H1 (cell line): ENCODE data around the gene HES2.

Source experiments
- EP300 ChIP-seq, 2 experiments: IDR thresholded peaks; 1 replicate in 1 of 2; 2 replicates in 1 of 2; pipeline ENCODE4 v1.6.1; 2011 to 2012; ENCODE audit warnings: low read depth in 2 of 2, low read length in 2 of 2, mild to moderate bottlenecking in 2 of 2, borderline replicate concordance in 1 of 2, inconsistent platforms in 1 of 2, moderate library complexity in 1 of 2
- GABPA ChIP-seq: IDR thresholded peaks from 2 replicates; pipeline ENCODE4 v1.6.1; 2011; ENCODE audit warnings: mild to moderate bottlenecking, low read length, moderate library complexity, borderline replicate concordance; ENCODE audit not compliant: insufficient read depth
- POLR2A ChIP-seq, 2 experiments: IDR thresholded peaks; 1 replicate in 1 of 2; 2 replicates in 1 of 2; pipeline ENCODE4 v1.6.1; 2011; ENCODE audit warnings: low read depth in 2 of 2, low read length in 2 of 2, mild to moderate bottlenecking in 2 of 2; ENCODE audit errors: control extremely low read depth in 1 of 2
- SAP30 ChIP-seq: fragments of 300-600 bp; sonication (generic); IDR thresholded peaks from 2 replicates; pipeline ENCODE4 v1.7.1; 2012; ENCODE audit warnings: low read length, moderate library complexity, mild to moderate bottlenecking, inconsistent platforms; ENCODE audit not compliant: insufficient read depth, insufficient replicate concordance
- SIN3A ChIP-seq, 2 experiments: IDR thresholded peaks in 1 of 2; conservative IDR thresholded peaks in 1 of 2; 2 replicates each; pipeline ENCODE4 v1.6.1; 2011 to 2012; ENCODE audit warnings: low read length in 2 of 2, improper control_type of control experiment in 1 of 2, low read depth in 1 of 2, mild to moderate bottlenecking in 1 of 2
- SIRT6 ChIP-seq: IDR thresholded peaks from one replicate; pipeline ENCODE4 v1.7.1; 2012; ENCODE audit warnings: low read length, inconsistent platforms
- TAF1 ChIP-seq: IDR thresholded peaks from 2 replicates; pipeline ENCODE4 v1.6.1; 2011; ENCODE audit warnings: mild to moderate bottlenecking, low read depth, low read length
- TF ChIP-seq, protein P1 (sequence below), 3 experiments: IDR thresholded peaks; 1 replicate in 2 of 3; 2 replicates in 1 of 3; pipeline versions ENCODE4 v1.5.1 to v1.6.1; 2011; ENCODE audit warnings: low read length in 3 of 3, mild to moderate bottlenecking in 3 of 3, inconsistent platforms in 2 of 3, low read depth in 1 of 3, moderate library complexity in 1 of 3; ENCODE audit not compliant: insufficient read depth in 1 of 3; ENCODE audit errors: control extremely low read depth in 1 of 3

DNA sequence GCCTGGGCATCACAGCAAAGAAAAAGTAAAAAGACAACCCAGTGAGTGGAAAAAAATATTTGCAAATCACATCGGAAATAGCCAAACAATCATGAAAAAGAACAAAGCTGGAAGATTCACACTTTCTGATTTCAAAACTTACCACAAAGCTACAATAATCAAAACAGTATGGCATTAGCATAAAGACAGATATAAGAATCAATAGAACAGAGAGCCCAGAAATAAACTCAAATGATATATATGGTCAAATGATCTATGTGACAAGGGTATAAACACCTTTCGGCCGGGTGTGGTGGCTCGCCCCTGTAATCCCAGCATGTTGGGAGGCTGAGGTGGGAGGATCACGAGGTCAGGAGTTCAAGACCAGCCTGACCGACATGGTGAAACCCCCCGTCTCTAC, 39.7 kb downstream of the HES2 start:
- no peak for TF ChIP-seq POLR2A (IDR thresholded peaks at IDR 0.05; ENCODE audit: control extremely low read depth in 1 of 2, low read depth in 2 of 2, low read length in 2 of 2)
- no peak for TF ChIP-seq SIN3A (conservative IDR thresholded peaks at IDR 0.05 in 1 of 2, IDR thresholded peaks at IDR 0.05 in 1 of 2; ENCODE audit: low read depth in 1 of 2, low read length in 2 of 2)
- TF ChIP-seq, protein P1, sequence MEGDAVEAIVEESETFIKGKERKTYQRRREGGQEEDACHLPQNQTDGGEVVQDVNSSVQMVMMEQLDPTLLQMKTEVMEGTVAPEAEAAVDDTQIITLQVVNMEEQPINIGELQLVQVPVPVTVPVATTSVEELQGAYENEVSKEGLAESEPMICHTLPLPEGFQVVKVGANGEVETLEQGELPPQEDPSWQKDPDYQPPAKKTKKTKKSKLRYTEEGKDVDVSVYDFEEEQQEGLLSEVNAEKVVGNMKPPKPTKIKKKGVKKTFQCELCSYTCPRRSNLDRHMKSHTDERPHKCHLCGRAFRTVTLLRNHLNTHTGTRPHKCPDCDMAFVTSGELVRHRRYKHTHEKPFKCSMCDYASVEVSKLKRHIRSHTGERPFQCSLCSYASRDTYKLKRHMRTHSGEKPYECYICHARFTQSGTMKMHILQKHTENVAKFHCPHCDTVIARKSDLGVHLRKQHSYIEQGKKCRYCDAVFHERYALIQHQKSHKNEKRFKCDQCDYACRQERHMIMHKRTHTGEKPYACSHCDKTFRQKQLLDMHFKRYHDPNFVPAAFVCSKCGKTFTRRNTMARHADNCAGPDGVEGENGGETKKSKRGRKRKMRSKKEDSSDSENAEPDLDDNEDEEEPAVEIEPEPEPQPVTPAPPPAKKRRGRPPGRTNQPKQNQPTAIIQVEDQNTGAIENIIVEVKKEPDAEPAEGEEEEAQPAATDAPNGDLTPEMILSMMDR (IDR thresholded peaks at IDR 0.05; ENCODE audit: control extremely low read depth in 1 of 3, insufficient read depth in 1 of 3, low read depth in 1 of 3, low read length in 3 of 3): no peak
- no peak for TF ChIP-seq SIRT6
- no peak for TF ChIP-seq EP300 (IDR thresholded peaks at IDR 0.05; ENCODE audit: borderline replicate concordance in 1 of 2, low read depth in 2 of 2, low read length in 2 of 2)
- TF ChIP-seq SAP30: no peak
- no peak for TF ChIP-seq GABPA
- TF ChIP-seq TAF1: no peak
